SK-N-SH treated with all-trans-retinoic acid at 6 μM for 48 hours (cell line): ENCODE measurements around the gene PDC.

Source experiments
- ATAC-seq: fragments of 200-7000 bp; cut with Tn5 transposase; 3 replicates; pipeline ENCODE4 v1.9.1; 2020; ENCODE audit warnings: mild to moderate bottlenecking, moderate library complexity
- ARNTL ChIP-seq: fragments of 450-650 bp; formaldehyde crosslinking; IDR thresholded peaks from 2 replicates; pipeline ENCODE4 v1.5.0; 2020; ENCODE audit warnings: low read depth, mild to moderate bottlenecking, moderate library complexity, borderline replicate concordance
- BACH2 ChIP-seq: fragments of 250-450 bp; sonication (Bioruptor Pico); IDR thresholded peaks from 2 replicates; pipeline ENCODE4 v1.9.0; 2021; ENCODE audit warnings: mild to moderate bottlenecking, borderline replicate concordance
- CSDC2 ChIP-seq: fragments of 250-450 bp; sonication (Bioruptor Pico); IDR thresholded peaks from 2 replicates; pipeline ENCODE4 v1.5.0; 2020; ENCODE audit warnings: mild to moderate bottlenecking, moderate library complexity
- CSRNP3 ChIP-seq: fragments of 250-450 bp; sonication (Bioruptor Pico); IDR thresholded peaks from 2 replicates; pipeline ENCODE4 v1.5.1; 2021; ENCODE audit warnings: mild to moderate bottlenecking, moderate library complexity
- ESRRG ChIP-seq: fragments of 250-450 bp; sonication (Bioruptor Pico); IDR thresholded peaks from 2 replicates; pipeline ENCODE4 v1.6.1; 2021; ENCODE audit warnings: mild to moderate bottlenecking
- GLIS3 ChIP-seq: fragments of 250-450 bp; sonication (Bioruptor Pico); IDR thresholded peaks from 2 replicates; pipeline ENCODE4 v1.5.0; 2020; ENCODE audit warnings: mild to moderate bottlenecking, moderate library complexity
- ISL1 ChIP-seq: fragments of 250-450 bp; sonication (Bioruptor Pico); IDR thresholded peaks from 2 replicates; pipeline ENCODE4 v2.1.2; 2022; ENCODE audit warnings: mild to moderate bottlenecking, moderate library complexity
- OSR1 ChIP-seq: fragments of 250-450 bp; sonication (Bioruptor Pico); IDR thresholded peaks from 2 replicates; pipeline ENCODE4 v1.8.0; 2022; ENCODE audit warnings: moderate library complexity, mild to moderate bottlenecking, inconsistent platforms
- PATZ1 ChIP-seq: fragments of 250-450 bp; sonication (Bioruptor Pico); IDR thresholded peaks from 2 replicates; pipeline ENCODE4 v1.8.0; 2020; ENCODE audit warnings: mild to moderate bottlenecking, moderate library complexity, borderline replicate concordance
- PPARA ChIP-seq: fragments of 250-450 bp; sonication (Bioruptor Pico); IDR thresholded peaks from 2 replicates; pipeline ENCODE4 v1.5.0; 2020; ENCODE audit warnings: mild to moderate bottlenecking, borderline replicate concordance
- RARB ChIP-seq: fragments of 250-450 bp; sonication (Bioruptor Pico); IDR thresholded peaks from 2 replicates; pipeline ENCODE4 v1.8.0; 2021; ENCODE audit warnings: mild to moderate bottlenecking, moderate library complexity
- SNAI2 ChIP-seq: fragments of 250-450 bp; sonication (Bioruptor Pico); IDR thresholded peaks from 2 replicates; pipeline ENCODE4 v1.5.0; 2020; ENCODE audit warnings: mild to moderate bottlenecking, moderate library complexity
- TCF4 ChIP-seq: fragments of 250-450 bp; sonication (Bioruptor Pico); IDR thresholded peaks from 2 replicates; pipeline ENCODE4 v1.8.0; 2021; ENCODE audit warnings: mild to moderate bottlenecking, moderate library complexity, borderline replicate concordance
- TOX ChIP-seq: fragments of 250-450 bp; sonication (Bioruptor Pico); IDR thresholded peaks from 2 replicates; pipeline ENCODE4 v1.8.0; 2021; ENCODE audit warnings: mild to moderate bottlenecking, moderate library complexity, borderline replicate concordance
- TSHZ2 ChIP-seq: fragments of 250-450 bp; sonication (Bioruptor Pico); IDR thresholded peaks from 2 replicates; pipeline ENCODE4 v1.5.0; 2020; ENCODE audit warnings: mild to moderate bottlenecking, moderate library complexity
- ZC3H10 ChIP-seq: fragments of 250-450 bp; sonication (Bioruptor Pico); IDR thresholded peaks from 2 replicates; pipeline ENCODE4 v1.5.1; 2021; ENCODE audit warnings: mild to moderate bottlenecking, moderate library complexity
- ZFP3 ChIP-seq: fragments of 250-450 bp; sonication (Bioruptor Pico); IDR thresholded peaks from 2 replicates; pipeline ENCODE4 v1.5.0; 2020; ENCODE audit warnings: mild to moderate bottlenecking, moderate library complexity
- ZFP30 ChIP-seq: fragments of 450-650 bp; formaldehyde crosslinking; IDR thresholded peaks from 2 replicates; pipeline ENCODE4 v1.5.0; 2022; ENCODE audit warnings: mild to moderate bottlenecking, moderate library complexity
- ZNF70 ChIP-seq: fragments of 450-650 bp; formaldehyde crosslinking; IDR thresholded peaks from 2 replicates; pipeline ENCODE4 v1.5.0; 2020; ENCODE audit warnings: mild to moderate bottlenecking, moderate library complexity
- ZNF8 ChIP-seq: fragments of 450-650 bp; formaldehyde crosslinking; IDR thresholded peaks from 2 replicates; pipeline ENCODE4 v1.5.0; 2020; ENCODE audit warnings: mild to moderate bottlenecking, moderate library complexity

PDC gene

GRCh38 chr1:186479162-186479561, 18.2 kb upstream of the PDC start:
- ATAC-seq = no peak
- TF ChIP-seq ZNF70 (no peak), TOX (no peak), ZC3H10 (CRISPR knock-in tag) (no peak), PPARA (CRISPR knock-in tag) (no peak), TSHZ2 (CRISPR knock-in tag) (no peak), ZFP30 (CRISPR knock-in tag) (no peak), OSR1 (CRISPR knock-in tag) (no peak), GLIS3 (CRISPR knock-in tag) (no peak), RARB (CRISPR knock-in tag) (no peak), CSRNP3 (no peak), SNAI2 (no peak), CSDC2 (CRISPR knock-in tag) (no peak), BACH2 (CRISPR knock-in tag) (no peak)

- no peak; the same call in 1 of the 3 replicates for ATAC-seq
- TF ChIP-seq ESRRG (CRISPR knock-in tag) (no peak), ZFP30 (CRISPR knock-in tag) (no peak), GLIS3 (CRISPR knock-in tag) (no peak), PPARA (CRISPR knock-in tag) (no peak), CSRNP3 (no peak), ZNF8 (CRISPR knock-in tag) (no peak), TOX (no peak), BACH2 (CRISPR knock-in tag) (no peak), ZFP3 (CRISPR knock-in tag) (no peak), ARNTL (CRISPR knock-in tag) (no peak), SNAI2 (no peak)
Observed at GRCh38 chr1:186476264-186477040, 15.5 kb upstream of the PDC start.

GRCh38 chr1:186474208-186474607, 13.3 kb upstream of the PDC start:
- TF ChIP-seq ISL1 (peak; percentile 90; the same call in 1 of the 2 replicates), ZFP3 (CRISPR knock-in tag) (no peak)
- peak; percentile 80 for ATAC-seq

- no peak for ATAC-seq
- TF ChIP-seq PPARA (CRISPR knock-in tag) (no peak), ESRRG (CRISPR knock-in tag) (no peak), CSRNP3 (no peak), SNAI2 (no peak), TCF4 (no peak), RARB (CRISPR knock-in tag) (no peak), ZNF70 (no peak), TSHZ2 (CRISPR knock-in tag) (no peak), ZNF8 (CRISPR knock-in tag) (no peak), ZFP30 (CRISPR knock-in tag) (no peak), PATZ1 (CRISPR knock-in tag) (no peak), CSDC2 (CRISPR knock-in tag) (no peak)
Observed at GRCh38 chr1:186473047-186473446, 12.1 kb upstream of the PDC start.
